Nephron (organoid): Measurements from ENCODE around the gene C6orf47.

Experiments
- H3K27ac Mint-ChIP-seq, 3 experiments: 2 replicates each; pipeline ENCODE4 v1.8.0; 2020; ENCODE audit warnings: mixed read lengths in 3 of 3, mild to moderate bottlenecking in 2 of 3, moderate library complexity in 1 of 3
- H3K27me3 Mint-ChIP-seq: 2 replicates; pipeline ENCODE4 v1.8.0; 2021; ENCODE audit warnings: low read depth, mild to moderate bottlenecking, moderate library complexity, mixed read lengths
- H3K36me3 Mint-ChIP-seq: 2 replicates; pipeline ENCODE4 v1.8.0; 2020; ENCODE audit warnings: low read depth, mixed read lengths
- H3K4me1 Mint-ChIP-seq: 2 replicates; pipeline ENCODE4 v1.8.0; 2020; ENCODE audit warnings: mixed read lengths
- H3K4me3 Mint-ChIP-seq, 3 experiments: 2 replicates each; pipeline ENCODE4 v1.8.0; 2020; ENCODE audit warnings: mild to moderate bottlenecking in 3 of 3, mixed read lengths in 3 of 3, moderate library complexity in 2 of 3
- H3K9me3 Mint-ChIP-seq: 2 replicates; pipeline ENCODE4 v1.8.0; 2020; ENCODE audit warnings: mixed read lengths
- TF ChIP-seq, protein P1 (sequence below), 3 experiments: fragments of 200-600 bp; sonication (generic); IDR thresholded peaks; one replicate each; pipeline ENCODE4 v1.5.0; 2021; ENCODE audit warnings: antibody characterized with exemption in 3 of 3; ENCODE audit not compliant: unreplicated experiment in 3 of 3

The C6orf47 gene

DNA sequence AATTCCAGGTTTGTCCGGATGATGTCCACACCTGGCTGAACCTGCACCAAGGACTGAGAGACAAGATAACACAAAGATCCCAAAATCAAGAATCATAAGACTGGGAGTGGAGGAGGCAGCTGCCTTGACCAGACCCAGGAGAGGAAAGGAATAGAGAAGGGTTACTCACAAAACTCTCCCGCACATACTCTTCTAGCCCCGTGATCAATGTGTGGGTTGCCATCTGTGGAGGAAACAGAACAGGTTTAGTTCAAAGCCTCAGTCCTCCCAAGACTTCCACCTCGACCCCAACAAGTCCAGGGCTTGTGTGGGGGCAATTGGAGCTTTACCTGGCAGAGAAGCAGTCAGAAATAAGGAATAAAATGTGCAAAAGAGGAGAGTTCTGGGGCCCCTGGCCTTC is 19.2 kb downstream of the C6orf47 start:
- peaks cover 71% of the 10 kb centered on the region for H3K36me3 Mint-ChIP-seq
- TF ChIP-seq, protein P1, sequence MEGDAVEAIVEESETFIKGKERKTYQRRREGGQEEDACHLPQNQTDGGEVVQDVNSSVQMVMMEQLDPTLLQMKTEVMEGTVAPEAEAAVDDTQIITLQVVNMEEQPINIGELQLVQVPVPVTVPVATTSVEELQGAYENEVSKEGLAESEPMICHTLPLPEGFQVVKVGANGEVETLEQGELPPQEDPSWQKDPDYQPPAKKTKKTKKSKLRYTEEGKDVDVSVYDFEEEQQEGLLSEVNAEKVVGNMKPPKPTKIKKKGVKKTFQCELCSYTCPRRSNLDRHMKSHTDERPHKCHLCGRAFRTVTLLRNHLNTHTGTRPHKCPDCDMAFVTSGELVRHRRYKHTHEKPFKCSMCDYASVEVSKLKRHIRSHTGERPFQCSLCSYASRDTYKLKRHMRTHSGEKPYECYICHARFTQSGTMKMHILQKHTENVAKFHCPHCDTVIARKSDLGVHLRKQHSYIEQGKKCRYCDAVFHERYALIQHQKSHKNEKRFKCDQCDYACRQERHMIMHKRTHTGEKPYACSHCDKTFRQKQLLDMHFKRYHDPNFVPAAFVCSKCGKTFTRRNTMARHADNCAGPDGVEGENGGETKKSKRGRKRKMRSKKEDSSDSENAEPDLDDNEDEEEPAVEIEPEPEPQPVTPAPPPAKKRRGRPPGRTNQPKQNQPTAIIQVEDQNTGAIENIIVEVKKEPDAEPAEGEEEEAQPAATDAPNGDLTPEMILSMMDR (IDR thresholded peaks at IDR 0.05; ENCODE audit: unreplicated experiment in 3 of 3): no peak
- no peak overlapping the region for H3K27ac Mint-ChIP-seq
- H3K9me3 Mint-ChIP-seq: no peaks in the 10 kb centered on the region
- no peak overlapping the region for H3K4me3 Mint-ChIP-seq
- H3K27me3 Mint-ChIP-seq: no peaks in the 10 kb centered on the region
- no peaks in the 10 kb centered on the region for H3K4me1 Mint-ChIP-seq

DNA sequence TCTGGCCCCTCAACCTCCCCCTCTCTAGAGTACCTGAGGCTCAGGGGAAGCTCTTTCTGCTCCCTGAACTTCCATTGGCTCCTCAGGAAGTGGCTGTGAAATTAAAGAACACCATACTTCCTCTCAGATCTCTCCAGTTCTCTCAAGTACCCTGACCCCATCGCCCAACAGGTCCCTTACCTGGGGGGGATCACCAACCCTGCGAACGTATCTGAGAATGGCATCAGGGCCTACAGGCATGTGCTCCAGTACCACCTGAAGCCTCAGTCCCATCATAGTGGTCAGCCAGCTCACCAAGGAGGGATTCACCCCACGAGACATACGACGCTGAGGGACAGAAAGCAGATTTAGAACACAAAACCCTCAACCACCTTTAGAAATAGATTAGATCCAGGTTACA is 20.0 kb downstream of the C6orf47 start:
- no peaks in the 10 kb centered on the region for H3K4me1 Mint-ChIP-seq
- H3K4me3 Mint-ChIP-seq: no peak overlapping the region
- H3K27me3 Mint-ChIP-seq: no peaks in the 10 kb centered on the region
- TF ChIP-seq, protein P1 (IDR thresholded peaks at IDR 0.05; ENCODE audit: unreplicated experiment in 3 of 3): no peak
- no peak overlapping the region for H3K27ac Mint-ChIP-seq
- H3K36me3 Mint-ChIP-seq: peaks cover 73% of the 10 kb centered on the region
- H3K9me3 Mint-ChIP-seq: no peaks in the 10 kb centered on the region

DNA sequence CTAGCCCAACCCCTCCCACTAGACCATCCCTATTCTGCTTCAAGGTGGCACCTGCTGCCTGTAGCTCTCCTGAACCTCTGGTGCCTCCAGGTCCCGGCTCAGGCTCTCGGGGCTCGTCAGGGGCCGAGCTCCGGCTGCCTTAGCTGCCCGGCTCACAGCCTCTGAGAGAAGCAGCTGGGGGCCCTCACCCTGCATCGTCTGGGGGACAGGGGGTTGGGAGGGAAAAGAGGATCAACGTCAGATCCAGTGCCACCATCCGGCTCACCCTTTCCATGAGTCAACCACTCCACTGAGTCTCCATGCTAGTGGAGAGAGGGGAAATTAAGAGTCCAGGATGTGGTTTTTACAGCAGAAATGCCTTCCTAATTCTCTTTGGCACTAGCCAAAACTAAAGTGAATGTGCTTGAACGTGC is 21.1 kb downstream of the C6orf47 start:
- H3K9me3 Mint-ChIP-seq: no peaks in the 10 kb centered on the region
- no peak overlapping the region for H3K4me3 Mint-ChIP-seq
- no peaks in the 10 kb centered on the region for H3K4me1 Mint-ChIP-seq
- peak overlapping the region in 1 of 3 experiments; percentile 35 for H3K27ac Mint-ChIP-seq
- TF ChIP-seq, protein P1 (IDR thresholded peaks at IDR 0.05; ENCODE audit: unreplicated experiment in 3 of 3): no peak
- H3K36me3 Mint-ChIP-seq: peaks cover 72% of the 10 kb centered on the region
- H3K27me3 Mint-ChIP-seq: no peaks in the 10 kb centered on the region

DNA sequence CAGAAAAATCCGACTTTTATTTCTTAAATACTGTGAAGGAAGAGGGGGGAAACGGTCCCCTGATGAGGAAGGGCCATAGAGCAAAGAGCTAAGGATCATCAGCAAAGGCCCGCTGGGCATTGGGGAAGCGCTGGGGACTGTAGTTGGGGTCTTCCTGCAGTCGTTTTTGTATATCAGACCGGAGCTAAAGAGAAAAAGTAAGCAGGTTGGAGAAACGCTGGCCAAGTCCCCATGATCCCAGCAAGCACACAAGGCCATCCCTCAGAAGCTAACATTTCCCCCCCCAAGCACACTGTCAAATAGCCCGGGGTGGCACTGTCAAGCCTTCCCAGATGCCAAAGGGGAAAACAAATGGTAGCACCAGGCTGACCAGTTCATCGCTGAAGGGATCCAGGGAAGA is 21.5 kb downstream of the C6orf47 start:
- H3K27ac Mint-ChIP-seq: peak overlapping the region in 2 of 3 experiments; percentile 20 to 54
- TF ChIP-seq, protein P1 (IDR thresholded peaks at IDR 0.05; ENCODE audit: unreplicated experiment in 3 of 3): no peak
- peaks cover 76% of the 10 kb centered on the region for H3K36me3 Mint-ChIP-seq
- no peak overlapping the region for H3K4me3 Mint-ChIP-seq
- no peaks in the 10 kb centered on the region for H3K9me3 Mint-ChIP-seq
- H3K4me1 Mint-ChIP-seq: no peaks in the 10 kb centered on the region
- no peaks in the 10 kb centered on the region for H3K27me3 Mint-ChIP-seq

DNA sequence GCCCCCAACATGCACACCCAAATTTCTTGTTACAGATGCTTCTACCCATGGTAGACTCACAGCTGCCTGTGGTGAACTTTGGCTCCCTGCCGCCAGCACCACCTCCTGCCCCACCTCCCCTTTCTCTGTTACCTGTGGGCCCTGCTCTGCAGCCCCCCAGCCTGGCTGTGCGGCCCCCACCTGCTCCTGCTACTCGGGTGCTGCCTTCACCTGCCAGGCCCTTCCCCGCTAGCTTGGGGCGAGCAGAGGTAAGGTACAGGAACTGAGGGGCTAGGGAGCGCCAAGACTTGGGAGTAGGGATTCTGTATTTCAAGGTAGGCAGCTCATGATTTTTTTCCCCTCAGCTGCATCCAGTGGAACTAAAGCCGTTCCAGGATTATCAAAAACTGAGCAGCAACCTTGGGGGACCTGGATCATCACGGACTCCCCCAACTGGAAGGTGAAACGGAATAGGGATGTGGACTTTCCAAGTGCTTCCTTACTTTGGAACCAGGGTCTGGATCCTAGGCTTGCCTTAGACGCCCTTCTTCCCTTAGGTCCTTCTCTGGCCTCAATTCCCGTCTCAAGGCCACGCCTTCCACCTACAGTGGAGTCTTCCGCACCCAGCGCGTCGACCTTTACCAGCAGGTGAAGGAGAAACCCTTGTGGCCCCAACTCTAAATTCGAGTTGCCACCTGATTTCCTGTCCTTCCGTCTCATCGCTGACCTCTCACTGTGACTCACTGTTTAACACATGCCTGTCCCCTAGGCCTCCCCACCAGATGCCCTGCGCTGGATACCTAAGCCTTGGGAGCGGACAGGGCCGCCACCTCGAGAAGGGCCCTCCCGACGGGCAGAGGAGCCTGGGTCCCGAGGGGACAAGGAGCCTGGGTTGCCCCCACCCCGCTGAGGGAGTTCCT is 23.6 kb downstream of the C6orf47 start:
- no peak overlapping the region for H3K4me3 Mint-ChIP-seq
- no peaks in the 10 kb centered on the region for H3K9me3 Mint-ChIP-seq
- TF ChIP-seq, protein P1 (IDR thresholded peaks at IDR 0.05; ENCODE audit: unreplicated experiment in 3 of 3): no peak

More for the DNA sequence above, 23.6 kb downstream of the C6orf47 start:
- Mint-ChIP-seq H3K27me3 (no peaks in the 10 kb centered on the region), H3K36me3 (peaks cover 78% of the 10 kb centered on the region), H3K4me1 (no peaks in the 10 kb centered on the region), H3K27ac (peak overlapping the region in 2 of 3 experiments; percentile 31 to 52)
